Panc1 (cell line): ENCODE results near the gene SLC12A5.

Source experiments
- POLR2AphosphoS5 ChIP-seq: IDR thresholded peaks from 2 replicates; pipeline ENCODE4 v1.6.1; 2012; ENCODE audit warnings: mild to moderate bottlenecking, low read depth, low read length, moderate library complexity
- TCF7L2 ChIP-seq: IDR thresholded peaks from 2 replicates; pipeline ENCODE4 v1.6.1; 2011; ENCODE audit warnings: mild to moderate bottlenecking, low read depth, low read length, inconsistent platforms
- TF ChIP-seq, protein P1 (sequence below): fragments of 450-650 bp; IDR thresholded peaks from 2 replicates; pipeline ENCODE4 v1.5.1; 2017; ENCODE audit warnings: mild to moderate bottlenecking

DNA sequence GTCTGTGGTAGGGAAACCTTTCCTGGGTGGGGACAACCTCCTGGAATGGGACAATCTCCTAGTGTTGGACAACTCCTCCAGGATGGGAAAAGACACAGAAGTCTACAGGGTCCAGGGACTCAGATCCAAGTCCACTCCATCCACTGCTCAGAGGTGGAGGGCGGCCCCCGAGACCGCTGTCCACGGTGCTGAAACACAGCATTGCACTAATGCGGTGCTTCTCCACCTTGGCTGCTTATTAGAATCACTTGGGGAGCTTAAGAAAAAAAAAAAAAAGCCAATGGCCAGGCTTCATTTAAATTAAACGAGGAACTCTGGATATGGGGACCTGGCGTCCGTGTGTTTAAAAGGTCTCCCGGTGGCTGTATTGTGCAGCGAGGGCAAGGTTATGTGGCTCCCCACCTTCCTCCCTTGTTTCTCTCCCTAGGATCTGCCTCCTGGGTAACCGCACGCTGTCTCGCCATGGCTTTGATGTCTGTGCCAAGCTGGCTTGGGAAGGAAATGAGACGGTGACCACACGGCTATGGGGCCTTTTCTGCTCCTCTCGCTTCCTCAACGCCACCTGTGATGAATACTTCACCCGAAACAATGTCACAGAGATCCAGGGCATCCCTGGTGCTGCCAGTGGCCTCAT, 12.0 kb downstream of the SLC12A5 start:
- TF ChIP-seq, protein P1, sequence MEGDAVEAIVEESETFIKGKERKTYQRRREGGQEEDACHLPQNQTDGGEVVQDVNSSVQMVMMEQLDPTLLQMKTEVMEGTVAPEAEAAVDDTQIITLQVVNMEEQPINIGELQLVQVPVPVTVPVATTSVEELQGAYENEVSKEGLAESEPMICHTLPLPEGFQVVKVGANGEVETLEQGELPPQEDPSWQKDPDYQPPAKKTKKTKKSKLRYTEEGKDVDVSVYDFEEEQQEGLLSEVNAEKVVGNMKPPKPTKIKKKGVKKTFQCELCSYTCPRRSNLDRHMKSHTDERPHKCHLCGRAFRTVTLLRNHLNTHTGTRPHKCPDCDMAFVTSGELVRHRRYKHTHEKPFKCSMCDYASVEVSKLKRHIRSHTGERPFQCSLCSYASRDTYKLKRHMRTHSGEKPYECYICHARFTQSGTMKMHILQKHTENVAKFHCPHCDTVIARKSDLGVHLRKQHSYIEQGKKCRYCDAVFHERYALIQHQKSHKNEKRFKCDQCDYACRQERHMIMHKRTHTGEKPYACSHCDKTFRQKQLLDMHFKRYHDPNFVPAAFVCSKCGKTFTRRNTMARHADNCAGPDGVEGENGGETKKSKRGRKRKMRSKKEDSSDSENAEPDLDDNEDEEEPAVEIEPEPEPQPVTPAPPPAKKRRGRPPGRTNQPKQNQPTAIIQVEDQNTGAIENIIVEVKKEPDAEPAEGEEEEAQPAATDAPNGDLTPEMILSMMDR: no peak
- TF ChIP-seq POLR2AphosphoS5: no peak
- no peak for TF ChIP-seq TCF7L2
